C1 segment of cervical spinal cord (tissue), 14 donors: Measurements from ENCODE around the gene IPO11.
"Not testable (repeated sequence)": the region's sequence is repeated elsewhere in the genome, so short reads cannot be mapped to it uniquely, and the experiment has no call there.

Source experiments
- DNase-seq, 14 donors: peaks; one replicate each; lab custom pipeline; 2025; lab: John Stamatoyannopoulos, UW

The IPO11 gene

GRCh38 chr5:62513085-62513484 lies 100.5 kb downstream of the IPO11 start:
- DNase-seq, result not testable (repeated sequence)

GRCh38 chr5:62514510-62515119 lies 102.1 kb downstream of the IPO11 start:
- DNase-seq, result no peak

DNA sequence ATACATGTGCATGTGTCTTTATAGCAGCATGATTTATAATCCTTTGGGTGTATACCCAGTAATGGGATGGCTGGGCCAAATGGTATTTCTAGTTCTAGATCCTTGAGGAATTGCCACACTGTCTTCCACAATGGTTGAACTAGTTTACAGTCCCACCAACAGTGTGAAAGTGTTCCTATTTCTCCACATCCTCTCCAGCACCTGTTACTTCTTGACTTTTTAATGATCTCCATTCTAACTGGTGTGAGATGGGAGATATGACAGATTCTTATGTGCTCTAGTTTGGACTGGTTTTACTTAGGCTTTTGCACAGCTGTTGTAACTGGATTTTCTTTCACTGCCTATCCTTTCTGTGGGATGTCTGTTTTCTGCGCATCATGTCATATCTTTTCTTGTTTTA lies 108.2 kb downstream of the IPO11 start:
- not testable (repeated sequence) for DNase-seq

GRCh38 chr5:62521319-62521718 lies 108.8 kb downstream of the IPO11 start:
- DNase-seq, result no peak

GRCh38 chr5:62522811-62523210 lies 110.2 kb downstream of the IPO11 start:
- no peak for DNase-seq

DNA sequence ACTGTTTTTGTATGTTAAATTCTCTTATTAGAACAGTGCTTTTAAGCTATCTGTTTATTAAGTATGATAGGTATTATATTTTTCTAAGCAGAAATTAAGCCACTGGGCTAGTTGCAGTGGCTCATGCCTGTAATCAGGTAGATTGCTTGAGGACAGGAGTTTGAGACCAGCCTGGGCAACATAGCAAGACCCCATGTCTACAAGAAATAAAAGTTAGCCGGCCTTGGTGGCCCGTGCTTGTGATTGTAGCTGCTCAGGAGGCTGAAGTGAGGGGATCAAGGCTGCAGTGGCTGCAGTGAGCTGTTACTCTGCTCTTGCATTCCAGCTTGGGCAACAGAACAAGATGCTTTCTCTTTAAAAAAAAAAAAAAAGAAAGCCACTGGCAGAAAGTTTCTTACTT lies 121.0 kb downstream of the IPO11 start:
- no peak for DNase-seq

DNA sequence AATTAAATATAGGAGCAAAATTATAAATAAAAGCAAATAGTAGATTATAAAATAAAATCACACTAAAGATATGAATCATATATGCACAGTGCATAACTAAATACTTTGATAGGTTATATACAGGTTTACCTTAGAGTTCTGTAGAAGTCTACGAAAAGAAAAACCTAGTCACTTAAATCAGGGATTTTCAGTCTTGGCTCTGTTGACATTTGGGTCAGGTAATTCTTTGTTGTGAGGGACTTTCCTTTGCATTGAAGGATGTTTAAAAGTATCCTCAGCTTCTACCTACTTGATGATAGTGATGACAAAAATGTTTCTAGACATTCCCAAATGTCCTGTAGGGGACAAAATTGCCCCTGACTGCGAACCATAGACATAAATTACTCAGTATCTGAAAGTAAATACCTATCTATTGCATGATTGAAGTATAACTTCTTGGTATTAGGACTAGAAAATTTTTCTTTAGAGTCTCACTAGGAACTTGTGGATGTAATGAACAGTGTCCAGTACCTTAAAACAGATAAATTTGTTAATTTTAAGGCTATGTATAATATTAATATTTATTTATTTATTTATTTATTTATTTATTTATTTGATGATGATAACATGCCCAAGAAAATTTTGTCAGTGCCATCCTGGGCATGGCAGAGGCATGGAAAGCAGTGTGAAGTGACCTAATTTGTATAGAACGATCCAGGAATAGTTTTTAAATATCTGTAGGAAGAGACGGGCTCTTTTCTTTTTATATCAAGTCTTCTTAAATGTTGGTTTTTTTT lies 122.1 kb downstream of the IPO11 start:
- no peak for DNase-seq

GRCh38 chr5:62536232-62536631 lies 123.7 kb downstream of the IPO11 start:
- DNase-seq, result no peak

DNA sequence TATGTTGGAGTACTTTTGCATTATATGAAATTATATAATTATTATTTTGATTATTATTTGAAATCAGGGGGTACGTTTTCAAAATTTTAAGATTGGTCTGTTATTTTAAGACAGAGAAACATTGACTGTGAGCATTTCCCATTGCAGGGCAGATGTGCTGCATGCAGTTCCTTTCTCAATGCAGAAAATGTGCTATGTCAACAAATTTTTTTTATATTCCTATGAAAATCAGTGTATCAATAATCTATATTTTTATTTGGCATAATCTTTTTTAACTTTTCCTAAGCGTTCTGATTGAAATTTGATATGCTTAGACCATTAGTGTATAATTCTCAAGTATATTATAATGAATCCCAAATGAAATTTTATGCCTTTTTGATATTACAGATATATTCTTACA lies 124.2 kb downstream of the IPO11 start:
- DNase-seq, result no peak

- no peak for DNase-seq
These were observed 125.7 kb downstream of the IPO11 start for GRCh38 chr5:62538017-62538942.

GRCh38 chr5:62542720-62543119 lies 130.2 kb downstream of the IPO11 start:
- no peak for DNase-seq

DNA sequence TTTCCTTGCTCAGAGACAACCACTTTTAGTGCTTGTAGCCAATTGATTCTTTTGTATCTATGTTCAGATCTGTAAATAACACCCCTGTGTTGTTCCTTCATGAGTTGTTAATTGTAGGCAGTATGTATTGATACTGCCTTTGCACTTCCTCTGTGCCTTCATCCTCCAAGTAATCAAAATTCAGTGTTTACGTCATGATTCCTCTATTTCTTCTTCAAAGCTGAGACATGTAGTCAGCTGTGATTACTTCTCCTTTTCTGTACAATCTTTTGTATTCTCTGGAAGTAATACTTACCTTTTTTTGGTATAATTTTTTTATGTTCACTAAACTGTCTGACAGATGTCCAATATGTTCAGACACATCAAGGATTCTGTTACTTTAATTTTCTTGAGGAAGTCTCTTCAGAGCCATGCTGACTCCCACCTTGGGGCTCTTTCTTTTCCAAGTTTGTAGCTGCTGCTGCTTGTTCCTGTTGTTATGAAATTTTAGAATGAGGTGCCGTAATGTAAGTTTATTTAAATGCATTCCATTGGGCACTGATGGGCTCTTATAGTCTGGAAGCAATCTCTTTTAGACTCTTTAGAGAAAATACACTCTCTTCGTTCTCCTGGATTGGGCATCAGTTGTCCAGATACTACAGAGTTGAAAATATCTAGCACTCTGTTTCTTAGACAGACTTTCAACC lies 135.5 kb downstream of the IPO11 start:
- no peak for DNase-seq

- no peak for DNase-seq
These were observed 137.5 kb downstream of the IPO11 start for GRCh38 chr5:62550103-62550502.

- DNase-seq, result no peak
These were observed 143.4 kb downstream of the IPO11 start for GRCh38 chr5:62555930-62556329.

GRCh38 chr5:62558941-62559340 lies 146.4 kb downstream of the IPO11 start:
- DNase-seq, result no peak

GRCh38 chr5:62560786-62561185 lies 148.2 kb downstream of the IPO11 start:
- DNase-seq, result no peak

DNA sequence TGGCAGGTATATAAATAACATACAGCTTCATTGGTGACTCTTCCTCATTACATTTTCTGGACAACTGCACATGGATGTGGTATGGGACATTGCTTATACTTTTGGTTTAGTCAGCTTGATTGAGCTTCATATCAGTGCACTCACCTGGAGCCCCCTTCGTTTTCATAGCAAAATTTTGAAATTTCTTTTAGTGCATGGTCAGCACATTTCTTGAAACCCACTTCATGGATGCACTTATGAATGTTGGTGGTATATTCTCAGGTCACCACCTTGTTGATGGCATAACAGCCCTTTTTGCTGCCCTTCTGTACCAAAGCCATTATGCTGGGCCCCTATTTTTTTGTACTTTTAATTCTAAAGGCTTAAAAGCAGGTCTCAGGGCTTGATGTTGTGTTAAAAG lies 149.3 kb downstream of the IPO11 start:
- no peak for DNase-seq

- no peak for DNase-seq
These were observed 150.3 kb downstream of the IPO11 start for GRCh38 chr5:62562867-62563266.

DNA sequence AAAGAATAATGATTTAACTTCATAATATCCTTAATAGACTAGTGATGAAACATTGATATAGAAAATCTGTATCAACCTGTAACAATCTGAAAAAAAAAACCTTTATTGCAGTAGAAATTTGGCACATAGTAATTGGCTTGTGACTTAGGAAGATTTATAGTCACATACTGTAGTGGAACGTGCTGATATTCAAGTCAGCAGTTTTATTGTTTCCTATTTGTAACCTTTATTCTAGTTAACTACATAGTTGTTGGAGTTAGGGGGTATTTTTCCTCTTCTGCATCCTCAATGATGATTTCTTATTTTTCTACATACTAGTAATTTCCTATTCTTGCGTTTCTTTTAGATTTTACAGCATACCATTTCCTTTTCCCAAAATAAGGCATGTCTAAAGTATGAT lies 151.5 kb downstream of the IPO11 start:
- no peak for DNase-seq

DNA sequence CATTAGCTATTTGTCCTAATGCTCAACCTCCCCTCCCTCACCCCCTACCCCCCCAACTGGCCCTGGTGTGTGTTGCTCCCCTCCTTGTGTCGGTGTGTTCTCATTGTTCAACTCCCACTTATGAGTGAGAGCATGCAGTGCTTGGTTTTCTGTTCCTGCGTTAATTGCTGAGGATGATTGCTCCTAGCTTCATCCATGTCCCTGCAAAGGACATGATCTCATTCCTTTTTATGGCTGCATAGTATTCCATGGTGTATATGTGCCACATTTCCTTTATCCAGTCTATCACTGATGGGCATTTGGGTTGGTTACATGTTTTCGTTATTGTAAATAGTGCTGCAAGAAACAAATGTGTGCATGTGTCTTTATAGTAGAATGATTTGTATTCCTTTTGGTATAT lies 153.2 kb downstream of the IPO11 start:
- DNase-seq, result not testable (repeated sequence)

DNA sequence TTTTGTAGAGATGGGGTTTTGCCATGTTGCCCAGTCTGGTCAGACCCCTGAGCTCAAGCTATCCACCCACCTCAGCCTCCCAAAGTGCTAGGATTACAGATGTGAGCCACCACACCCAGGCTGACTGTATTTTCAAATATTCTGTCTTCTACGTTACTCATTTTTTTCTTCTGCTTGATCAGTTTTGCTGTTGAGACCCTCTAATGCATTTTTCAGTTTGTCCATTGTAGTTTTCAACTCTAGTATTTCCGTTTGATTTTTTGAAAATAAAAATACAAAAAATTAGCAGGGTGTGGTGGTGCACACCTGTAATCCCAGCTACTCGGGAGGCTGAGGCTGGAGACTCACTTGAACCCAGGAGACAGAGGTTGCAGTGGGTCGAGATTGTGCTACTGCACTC lies 155.6 kb downstream of the IPO11 start:
- DNase-seq, result no peak
